GM12878 (cell line): Measurements from ENCODE around the gene PTCD3.

Source experiments
- CHD2 ChIP-seq: IDR thresholded peaks from 2 replicates; pipeline ENCODE4 v1.6.1; 2011; ENCODE audit warnings: low read depth, low read length, improper control_type of control experiment, borderline replicate concordance
- EP300 ChIP-seq, 2 experiments: fragments of 150-350 bp in 1 of 2; IDR thresholded peaks; 2 replicates each; pipeline ENCODE4 v1.6.1; 2011 to 2012; ENCODE audit warnings: low read depth in 2 of 2, low read length in 2 of 2, borderline replicate concordance in 1 of 2, improper control_type of control experiment in 1 of 2, inconsistent platforms in 1 of 2; ENCODE audit not compliant: control insufficient read depth in 1 of 2
- IRF4 ChIP-seq: IDR thresholded peaks from 2 replicates; pipeline ENCODE4 v1.6.1; 2011; ENCODE audit warnings: low read depth, low read length
- POLR2A ChIP-seq: IDR thresholded peaks from 2 replicates; pipeline ENCODE4 v1.6.1; 2011; ENCODE audit warnings: low read depth, mild to moderate bottlenecking, low read length
- POLR2AphosphoS5 ChIP-seq: IDR thresholded peaks from 2 replicates; pipeline ENCODE4 v1.6.1; 2011; ENCODE audit warnings: mild to moderate bottlenecking, low read length, inconsistent platforms
- RFX5 ChIP-seq: IDR thresholded peaks from 2 replicates; pipeline ENCODE4 v1.6.1; 2011; ENCODE audit warnings: low read depth, low read length, improper control_type of control experiment
- STAT3 ChIP-seq: IDR thresholded peaks from 2 replicates; pipeline ENCODE4 v1.6.1; 2011; ENCODE audit warnings: low read depth, low read length, improper control_type of control experiment
- ZSCAN29 ChIP-seq: fragments of 450-650 bp; IDR thresholded peaks from 2 replicates; pipeline ENCODE4 v1.6.1; 2017; ENCODE audit warnings: mild to moderate bottlenecking, moderate library complexity
- TF ChIP-seq, protein P1 (sequence below): IDR thresholded peaks from 2 replicates; pipeline ENCODE4 v1.6.1; 2012; ENCODE audit warnings: mild to moderate bottlenecking, low read depth, low read length
- TF ChIP-seq, protein P2 (sequence below), 3 experiments: IDR thresholded peaks in 2 of 3; conservative IDR thresholded peaks in 1 of 3; 2 replicates each; pipeline ENCODE4 v1.5.1; 2011; ENCODE audit warnings: low read depth in 3 of 3, low read length in 3 of 3, mild to moderate bottlenecking in 3 of 3, control low read depth in 2 of 3, moderate library complexity in 2 of 3, inconsistent platforms in 1 of 3, mixed read lengths in 1 of 3; ENCODE audit not compliant: control insufficient read depth in 2 of 3, insufficient read depth in 1 of 3; ENCODE audit errors: extremely low read depth in 1 of 3
- TF ChIP-seq, protein P3 (sequence below): IDR thresholded peaks from 2 replicates; pipeline ENCODE4 v1.6.1; 2011; ENCODE audit warnings: borderline replicate concordance, low read depth, mild to moderate bottlenecking, moderate library complexity, mixed read lengths, low read length; ENCODE audit not compliant: insufficient read depth; ENCODE audit errors: extremely low read length

GRCh38 chr2:86158286-86158685 is 52.3 kb downstream of the PTCD3 start:
- TF ChIP-seq POLR2AphosphoS5 (no peak), ZSCAN29 (no peak), STAT3 (no peak), RFX5 (no peak), CHD2 (no peak), IRF4 (no peak), EP300 (IDR thresholded peaks at IDR 0.05; ENCODE audit: borderline replicate concordance in 1 of 2, control insufficient read depth in 1 of 2, low read depth in 2 of 2, low read length in 2 of 2) (no peak), POLR2A (no peak)
- TF ChIP-seq, protein P1, sequence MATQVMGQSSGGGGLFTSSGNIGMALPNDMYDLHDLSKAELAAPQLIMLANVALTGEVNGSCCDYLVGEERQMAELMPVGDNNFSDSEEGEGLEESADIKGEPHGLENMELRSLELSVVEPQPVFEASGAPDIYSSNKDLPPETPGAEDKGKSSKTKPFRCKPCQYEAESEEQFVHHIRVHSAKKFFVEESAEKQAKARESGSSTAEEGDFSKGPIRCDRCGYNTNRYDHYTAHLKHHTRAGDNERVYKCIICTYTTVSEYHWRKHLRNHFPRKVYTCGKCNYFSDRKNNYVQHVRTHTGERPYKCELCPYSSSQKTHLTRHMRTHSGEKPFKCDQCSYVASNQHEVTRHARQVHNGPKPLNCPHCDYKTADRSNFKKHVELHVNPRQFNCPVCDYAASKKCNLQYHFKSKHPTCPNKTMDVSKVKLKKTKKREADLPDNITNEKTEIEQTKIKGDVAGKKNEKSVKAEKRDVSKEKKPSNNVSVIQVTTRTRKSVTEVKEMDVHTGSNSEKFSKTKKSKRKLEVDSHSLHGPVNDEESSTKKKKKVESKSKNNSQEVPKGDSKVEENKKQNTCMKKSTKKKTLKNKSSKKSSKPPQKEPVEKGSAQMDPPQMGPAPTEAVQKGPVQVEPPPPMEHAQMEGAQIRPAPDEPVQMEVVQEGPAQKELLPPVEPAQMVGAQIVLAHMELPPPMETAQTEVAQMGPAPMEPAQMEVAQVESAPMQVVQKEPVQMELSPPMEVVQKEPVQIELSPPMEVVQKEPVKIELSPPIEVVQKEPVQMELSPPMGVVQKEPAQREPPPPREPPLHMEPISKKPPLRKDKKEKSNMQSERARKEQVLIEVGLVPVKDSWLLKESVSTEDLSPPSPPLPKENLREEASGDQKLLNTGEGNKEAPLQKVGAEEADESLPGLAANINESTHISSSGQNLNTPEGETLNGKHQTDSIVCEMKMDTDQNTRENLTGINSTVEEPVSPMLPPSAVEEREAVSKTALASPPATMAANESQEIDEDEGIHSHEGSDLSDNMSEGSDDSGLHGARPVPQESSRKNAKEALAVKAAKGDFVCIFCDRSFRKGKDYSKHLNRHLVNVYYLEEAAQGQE, result no peak
- TF ChIP-seq, protein P2, sequence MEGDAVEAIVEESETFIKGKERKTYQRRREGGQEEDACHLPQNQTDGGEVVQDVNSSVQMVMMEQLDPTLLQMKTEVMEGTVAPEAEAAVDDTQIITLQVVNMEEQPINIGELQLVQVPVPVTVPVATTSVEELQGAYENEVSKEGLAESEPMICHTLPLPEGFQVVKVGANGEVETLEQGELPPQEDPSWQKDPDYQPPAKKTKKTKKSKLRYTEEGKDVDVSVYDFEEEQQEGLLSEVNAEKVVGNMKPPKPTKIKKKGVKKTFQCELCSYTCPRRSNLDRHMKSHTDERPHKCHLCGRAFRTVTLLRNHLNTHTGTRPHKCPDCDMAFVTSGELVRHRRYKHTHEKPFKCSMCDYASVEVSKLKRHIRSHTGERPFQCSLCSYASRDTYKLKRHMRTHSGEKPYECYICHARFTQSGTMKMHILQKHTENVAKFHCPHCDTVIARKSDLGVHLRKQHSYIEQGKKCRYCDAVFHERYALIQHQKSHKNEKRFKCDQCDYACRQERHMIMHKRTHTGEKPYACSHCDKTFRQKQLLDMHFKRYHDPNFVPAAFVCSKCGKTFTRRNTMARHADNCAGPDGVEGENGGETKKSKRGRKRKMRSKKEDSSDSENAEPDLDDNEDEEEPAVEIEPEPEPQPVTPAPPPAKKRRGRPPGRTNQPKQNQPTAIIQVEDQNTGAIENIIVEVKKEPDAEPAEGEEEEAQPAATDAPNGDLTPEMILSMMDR (IDR thresholded peaks at IDR 0.05 in 2 of 3, conservative IDR thresholded peaks at IDR 0.05 in 1 of 3; ENCODE audit: control insufficient read depth in 2 of 3, extremely low read depth in 1 of 3, insufficient read depth in 1 of 3, low read depth in 3 of 3, low read length in 3 of 3), result no peak
- TF ChIP-seq, protein P3, sequence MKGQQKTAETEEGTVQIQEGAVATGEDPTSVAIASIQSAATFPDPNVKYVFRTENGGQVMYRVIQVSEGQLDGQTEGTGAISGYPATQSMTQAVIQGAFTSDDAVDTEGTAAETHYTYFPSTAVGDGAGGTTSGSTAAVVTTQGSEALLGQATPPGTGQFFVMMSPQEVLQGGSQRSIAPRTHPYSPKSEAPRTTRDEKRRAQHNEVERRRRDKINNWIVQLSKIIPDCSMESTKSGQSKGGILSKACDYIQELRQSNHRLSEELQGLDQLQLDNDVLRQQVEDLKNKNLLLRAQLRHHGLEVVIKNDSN, result no peak
